HG02678 (cell line): ENCODE measurements around the gene HOXA3.

Source experiments
- ATAC-seq: cut with Tn5 transposase; IDR thresholded peaks from one replicate; pipeline ENCODE4 v1.9.1; 2021; ENCODE audit warnings: mild to moderate bottlenecking, moderate library complexity; ENCODE audit not compliant: unreplicated experiment

HOXA3 gene

DNA sequence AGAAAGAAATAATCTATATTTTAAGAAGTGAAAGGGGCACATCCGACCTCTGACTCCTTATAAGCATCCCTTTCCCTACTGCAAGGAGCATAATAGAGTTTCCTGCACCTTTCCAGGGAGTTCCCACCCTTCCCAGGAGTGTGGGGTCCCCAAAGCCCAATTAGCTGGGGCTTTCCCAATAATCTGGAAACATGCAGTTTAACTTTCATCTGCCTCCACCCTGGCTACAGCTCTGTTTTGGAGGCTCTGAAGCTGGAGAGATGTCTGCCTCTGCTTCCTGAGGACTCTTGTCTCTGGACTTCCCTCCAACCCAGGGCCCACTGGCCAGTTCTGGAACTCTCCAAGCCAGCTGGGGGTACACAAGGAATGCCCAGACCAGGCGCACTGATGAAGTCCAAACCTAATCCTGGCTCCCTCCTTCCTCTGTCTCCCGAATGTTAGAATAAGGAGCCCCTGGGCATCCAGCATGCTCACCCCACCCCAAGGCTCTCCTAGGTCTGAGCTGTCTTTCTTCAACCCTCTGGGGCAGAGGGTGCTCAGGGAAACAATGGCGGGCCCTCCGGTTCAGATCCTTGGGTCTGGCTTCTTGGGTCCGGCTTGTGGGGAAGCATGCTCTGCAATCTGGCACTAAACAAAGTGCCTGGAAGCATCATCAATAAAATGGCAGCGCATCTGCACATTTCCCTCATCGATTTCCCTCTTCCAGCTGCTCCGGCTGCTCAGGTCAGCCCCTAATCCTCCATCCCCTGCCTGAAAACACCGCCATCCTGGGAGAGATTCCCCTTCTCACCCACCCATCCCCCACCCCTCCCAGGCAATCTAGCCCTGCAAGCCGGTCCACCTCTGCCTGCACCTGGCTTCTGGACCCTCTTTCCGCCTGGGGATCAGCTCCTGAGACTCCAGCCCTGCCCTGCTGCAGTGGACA lies 35.2 kb downstream of the HOXA3 start:
- no peak for ATAC-seq

- ATAC-seq = no peak
Measured at GRCh38 chr7:27116031-27116961, 36.1 kb downstream of the HOXA3 start.

GRCh38 chr7:27115221-27116026 lies 37.0 kb downstream of the HOXA3 start:
- no peak for ATAC-seq

DNA sequence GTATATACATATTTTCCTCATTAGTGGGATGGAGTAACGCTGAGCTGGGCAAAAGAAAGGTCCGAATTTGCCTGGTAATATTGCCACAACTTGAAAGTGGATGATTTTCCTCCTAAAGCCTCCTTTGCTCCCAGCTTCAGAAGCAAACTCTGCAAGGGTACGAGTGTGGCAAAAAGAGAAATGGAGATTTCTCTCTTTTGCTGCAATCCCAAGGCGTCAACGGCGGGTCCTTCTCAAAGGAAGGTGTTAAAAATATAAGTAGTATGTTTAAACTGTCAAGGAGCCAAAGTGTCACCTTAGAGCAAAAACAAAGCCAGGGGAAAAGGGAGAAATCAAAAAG lies 37.5 kb downstream of the HOXA3 start:
- ATAC-seq = no peak

DNA sequence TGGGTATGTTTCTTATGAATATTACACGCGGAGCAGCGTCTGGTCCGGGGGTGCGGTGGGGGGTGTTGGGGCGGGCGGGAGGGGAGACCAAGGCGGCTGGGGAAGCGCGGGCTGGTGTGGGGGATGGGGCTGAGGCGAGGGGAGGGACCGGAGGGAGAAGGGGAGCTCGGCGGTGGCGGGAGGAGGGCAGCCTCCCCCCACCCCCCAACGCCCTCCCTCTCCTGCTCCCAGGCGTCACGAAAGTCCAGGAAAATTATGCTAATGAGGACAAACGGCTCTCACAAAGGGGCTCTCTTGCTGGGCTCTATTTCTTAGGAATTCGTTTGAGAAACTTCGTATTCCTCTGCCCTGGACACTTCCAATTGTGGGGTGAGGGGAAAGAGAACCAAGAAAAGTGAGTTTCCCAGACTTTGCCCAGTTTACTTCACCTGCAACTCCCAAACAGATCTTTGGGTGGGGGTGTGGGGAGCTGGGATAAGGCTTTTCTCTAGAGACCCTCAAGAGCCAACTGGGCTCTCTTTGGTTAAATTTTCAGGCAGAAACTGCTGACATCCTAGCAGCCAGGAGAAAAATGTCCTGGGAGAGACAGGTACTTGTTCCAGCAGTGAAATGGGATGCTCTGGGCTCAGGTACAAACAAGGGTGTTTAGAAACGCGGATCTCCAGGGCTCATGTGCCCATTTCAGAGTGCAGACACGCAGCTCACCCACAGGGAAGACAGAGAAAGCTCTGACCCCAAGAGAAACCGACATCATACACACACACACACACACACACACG lies 38.2 kb downstream of the HOXA3 start:
- no peak for ATAC-seq

- no peak for ATAC-seq
Measured at GRCh38 chr7:27112955-27113949, 39.1 kb downstream of the HOXA3 start.

- ATAC-seq = no peak
Measured at GRCh38 chr7:27112361-27112760, 40.0 kb downstream of the HOXA3 start.

GRCh38 chr7:27111751-27112277 lies 40.6 kb downstream of the HOXA3 start:
- no peak for ATAC-seq

- no peak for ATAC-seq
Measured at GRCh38 chr7:27111042-27111750, 41.2 kb downstream of the HOXA3 start.

GRCh38 chr7:27110186-27111031 lies 42.0 kb downstream of the HOXA3 start:
- ATAC-seq = no peak

DNA sequence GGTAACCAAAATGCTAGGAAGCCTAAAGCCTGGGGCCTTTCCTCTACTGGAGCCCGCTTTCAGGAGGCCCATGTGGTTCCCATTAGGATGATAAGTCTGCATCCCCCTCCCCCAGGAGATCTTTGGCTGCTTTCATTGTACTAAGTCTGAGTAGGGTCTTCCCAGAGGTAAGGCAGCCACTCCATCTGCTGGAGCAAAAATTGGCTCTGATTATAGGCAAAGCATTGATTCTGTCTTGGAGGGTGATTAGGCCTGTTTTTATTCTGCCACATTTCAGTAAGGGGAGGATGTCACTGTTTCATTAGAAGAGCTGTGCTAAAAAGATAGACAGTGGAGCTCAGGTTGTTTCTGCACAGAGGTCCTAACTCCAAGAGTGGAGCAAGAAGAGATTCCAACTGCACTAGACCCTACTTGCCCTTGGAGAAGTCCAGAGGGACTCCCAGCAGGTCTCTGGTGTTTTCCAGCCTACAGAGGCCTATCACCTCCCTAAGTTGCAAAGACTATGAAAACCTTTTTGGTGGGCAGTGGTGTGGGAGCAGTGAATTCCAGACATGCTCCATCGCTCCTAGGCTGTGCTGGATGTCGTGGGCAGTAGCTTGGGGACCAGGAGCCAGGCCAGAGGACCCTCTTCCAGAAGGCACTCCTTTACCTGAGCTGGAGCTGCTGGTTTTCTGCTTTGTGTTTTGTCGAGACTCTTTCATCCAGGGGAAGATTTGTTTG lies 42.8 kb downstream of the HOXA3 start:
- ATAC-seq = no peak

DNA sequence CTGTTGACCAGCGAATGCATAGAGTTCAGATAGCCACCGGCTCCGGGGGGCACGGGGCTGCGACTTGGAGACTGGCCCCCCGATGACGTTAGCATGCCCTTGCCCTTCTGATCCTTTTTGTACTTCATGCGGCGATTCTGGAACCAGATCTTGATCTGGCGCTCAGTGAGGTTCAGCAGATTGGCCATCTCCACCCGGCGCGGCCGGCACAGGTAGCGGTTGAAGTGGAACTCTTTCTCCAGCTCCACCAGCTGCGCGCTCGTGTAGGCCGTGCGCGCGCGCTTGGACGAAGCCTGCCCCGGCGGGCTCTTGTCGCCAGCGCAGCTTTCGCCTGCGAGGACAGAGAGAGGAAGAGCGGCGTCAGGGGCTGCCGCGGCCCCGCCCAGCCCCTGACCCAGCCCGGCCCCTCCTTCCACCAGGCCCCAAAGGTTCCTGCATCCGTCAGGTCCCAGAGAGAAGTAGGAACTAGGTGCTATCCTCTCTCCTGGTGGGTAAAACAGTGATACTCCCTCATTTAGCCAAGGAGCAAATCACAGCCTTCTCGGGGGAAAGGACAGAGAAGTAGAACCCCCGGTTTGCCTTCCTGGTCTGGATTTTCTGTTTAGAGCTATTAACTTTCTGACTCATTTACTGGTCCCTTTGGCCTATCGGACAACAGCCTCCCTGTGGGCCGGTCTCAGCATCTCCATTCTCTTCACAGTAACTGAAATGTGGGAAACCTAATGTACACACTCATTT lies 43.8 kb downstream of the HOXA3 start:
- ATAC-seq = no peak

GRCh38 chr7:27107391-27108381 lies 44.7 kb downstream of the HOXA3 start:
- ATAC-seq = no peak

- no peak for ATAC-seq
Measured at GRCh38 chr7:27106901-27107240, 45.5 kb downstream of the HOXA3 start.
